HG02642 (cell line): ENCODE measurements around the gene GRK6.
"Not testable (repeated sequence)": the region's sequence is repeated elsewhere in the genome, so short reads cannot be mapped to it uniquely, and the experiment has no call there.

Source experiments
- ATAC-seq: cut with Tn5 transposase; IDR thresholded peaks from one replicate; pipeline ENCODE4 v1.9.1; 2021; ENCODE audit warnings: mild to moderate bottlenecking; ENCODE audit not compliant: unreplicated experiment, poor library complexity

Gene GRK6

DNA sequence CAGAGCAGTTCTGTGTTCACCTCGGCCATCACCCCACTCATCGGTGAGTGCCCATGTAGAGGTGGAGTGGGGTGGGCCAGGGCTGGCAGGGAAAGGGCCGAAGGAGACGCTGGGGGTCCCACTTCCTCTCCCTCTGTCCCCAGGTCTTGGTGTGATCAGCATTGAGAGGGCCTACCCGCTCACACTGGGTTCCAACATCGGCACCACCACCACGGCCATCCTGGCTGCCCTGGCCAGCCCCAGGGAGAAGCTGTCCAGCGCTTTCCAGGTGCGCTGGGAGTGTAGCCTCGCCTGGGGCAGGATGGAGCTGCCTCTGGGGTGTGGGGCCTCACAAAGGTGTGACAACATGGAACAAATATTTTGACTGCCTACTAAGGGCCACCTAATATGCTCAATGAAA, 29.7 kb upstream of the GRK6 start:
- ATAC-seq = no peak

DNA sequence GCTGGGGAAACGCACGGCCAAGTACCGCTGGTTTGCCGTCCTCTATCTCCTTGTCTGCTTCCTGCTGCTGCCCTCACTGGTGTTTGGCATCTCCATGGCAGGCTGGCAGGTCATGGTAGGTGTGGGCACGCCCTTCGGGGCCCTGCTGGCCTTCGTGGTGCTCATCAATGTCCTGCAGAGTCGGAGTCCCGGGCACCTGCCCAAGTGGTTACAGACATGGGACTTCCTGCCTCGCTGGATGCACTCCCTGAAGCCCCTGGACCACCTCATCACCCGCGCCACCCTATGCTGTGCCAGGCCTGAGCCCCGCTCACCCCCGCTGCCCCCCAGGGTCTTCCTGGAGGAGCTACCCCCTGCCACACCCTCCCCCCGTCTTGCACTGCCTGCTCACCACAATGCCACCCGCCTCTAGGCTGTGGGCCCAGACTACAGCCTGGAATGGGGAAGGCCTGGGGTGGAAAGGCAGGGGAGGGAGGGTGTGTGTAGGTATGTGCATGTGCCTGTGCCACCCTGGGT, 28.5 kb upstream of the GRK6 start:
- ATAC-seq = no peak

DNA sequence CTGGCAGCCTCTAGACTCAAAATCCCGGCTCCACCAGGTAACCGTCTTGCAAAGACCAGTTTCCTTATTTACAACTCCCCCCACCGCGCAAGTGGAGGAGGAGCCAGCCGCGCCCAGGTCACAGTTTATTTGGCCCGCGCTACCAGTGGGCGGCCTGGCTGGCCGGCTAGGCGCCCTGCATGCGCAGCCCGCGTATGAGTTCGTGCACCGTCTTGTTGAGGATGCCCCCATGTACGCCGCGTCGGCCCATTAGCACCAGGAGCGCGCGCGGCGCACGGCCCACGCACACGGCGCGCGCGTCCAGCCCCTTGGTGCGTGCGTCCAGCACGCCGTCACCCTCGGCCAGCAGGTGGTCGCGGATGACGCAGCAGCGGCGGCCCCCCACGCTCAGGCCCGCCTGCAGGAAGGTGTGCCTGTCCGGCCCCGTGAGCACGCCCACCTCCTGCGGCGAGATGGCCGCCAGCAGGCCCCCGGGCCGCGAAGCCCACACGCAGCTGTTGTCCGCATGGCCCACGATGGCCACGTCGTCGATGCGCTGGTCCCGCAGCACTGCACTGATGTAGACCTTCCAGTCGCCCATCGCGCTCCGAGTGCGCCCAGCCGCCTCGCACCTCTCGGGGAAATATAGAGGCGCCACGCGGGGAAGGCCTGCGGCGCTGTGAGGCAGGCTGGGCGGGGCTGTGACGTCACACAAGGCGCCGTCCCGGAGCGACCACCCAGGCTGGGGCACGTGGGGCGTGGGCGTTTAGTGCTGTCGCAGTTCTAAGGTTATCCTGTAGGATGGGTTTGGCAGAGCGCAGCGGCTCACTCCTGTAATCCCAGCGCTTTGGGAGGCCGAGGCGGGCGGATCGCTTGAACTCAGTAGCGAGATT, 26.2 kb upstream of the GRK6 start, which contains the start of gene PFN3:
Gene PFN3, minus strand, starts transcription at position 665 of the 872 bp plus-strand sequence. Its CDS starts 85 bp downstream, at position 580.
- no peak for ATAC-seq

DNA sequence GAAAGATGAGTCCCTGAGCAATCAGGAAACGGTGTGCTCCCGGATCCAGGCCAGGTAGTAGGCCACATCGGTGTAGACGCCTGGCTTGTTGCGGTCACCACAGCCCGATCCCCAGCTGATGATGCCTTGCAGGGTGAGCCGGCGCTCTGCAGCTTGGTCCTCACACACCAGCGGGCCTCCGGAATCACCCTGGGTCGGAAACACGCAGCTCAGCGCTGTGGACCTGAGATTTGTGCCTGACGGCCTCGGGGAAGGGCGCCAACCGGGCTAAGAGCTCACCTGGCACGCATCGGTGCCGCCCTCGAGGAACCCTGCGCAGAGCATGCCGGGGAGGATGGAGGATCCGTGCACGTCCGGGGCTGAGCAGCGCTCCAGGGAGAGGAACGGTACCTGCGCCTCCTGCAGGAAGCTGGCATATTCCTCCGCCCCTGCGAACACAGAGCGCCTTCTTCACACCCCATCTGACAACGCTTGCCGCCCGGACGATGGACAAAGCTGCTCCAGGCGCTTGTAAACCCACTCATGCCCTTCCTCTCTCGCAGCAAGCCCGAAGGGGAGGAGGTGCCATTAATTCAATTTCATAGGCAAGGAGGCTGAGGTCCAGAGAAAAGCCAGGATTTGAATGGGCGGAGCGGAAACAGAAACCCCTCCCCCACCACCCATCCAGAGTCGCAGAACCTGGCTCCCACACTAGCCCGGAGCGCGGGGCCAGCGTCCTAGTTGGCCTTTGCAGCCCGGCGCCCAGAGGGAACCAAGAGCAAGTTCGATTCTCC, 24.0 kb upstream of the GRK6 start:
- no peak for ATAC-seq

DNA sequence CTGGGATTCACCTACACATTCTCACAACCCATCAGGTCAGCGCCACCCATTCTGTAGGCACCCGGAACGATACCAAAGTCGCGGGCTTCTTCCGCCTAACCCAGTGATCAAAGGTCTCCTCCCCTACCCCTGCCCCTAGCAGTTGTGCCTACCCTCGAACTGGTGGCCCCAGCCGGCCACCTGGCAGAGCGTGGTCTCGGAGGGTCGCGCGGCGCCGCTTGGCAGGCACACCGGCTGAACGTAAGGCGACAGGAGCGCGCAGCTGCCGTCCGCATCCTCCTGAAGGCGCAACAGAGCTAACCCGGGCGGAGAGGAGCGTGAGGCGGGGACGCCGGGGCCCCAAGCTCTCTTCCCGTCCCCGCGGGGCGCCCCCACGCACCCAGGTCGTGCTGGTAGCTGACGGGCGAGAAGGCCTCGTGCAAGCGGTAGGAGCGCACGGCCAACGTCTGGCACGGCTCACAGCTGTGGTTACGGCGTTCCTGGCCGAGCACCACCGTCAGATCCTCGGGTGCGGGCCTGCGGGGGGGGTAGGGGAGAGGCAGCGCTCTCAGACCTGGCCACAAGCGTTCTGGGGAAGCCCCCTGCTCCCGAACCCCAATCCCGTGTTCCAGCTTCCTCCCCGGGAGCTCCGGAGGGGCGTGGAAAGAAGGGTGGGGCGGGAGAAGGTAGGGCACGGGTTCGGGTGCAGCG, 23.2 kb upstream of the GRK6 start:
- peak; percentile 16 for ATAC-seq

DNA sequence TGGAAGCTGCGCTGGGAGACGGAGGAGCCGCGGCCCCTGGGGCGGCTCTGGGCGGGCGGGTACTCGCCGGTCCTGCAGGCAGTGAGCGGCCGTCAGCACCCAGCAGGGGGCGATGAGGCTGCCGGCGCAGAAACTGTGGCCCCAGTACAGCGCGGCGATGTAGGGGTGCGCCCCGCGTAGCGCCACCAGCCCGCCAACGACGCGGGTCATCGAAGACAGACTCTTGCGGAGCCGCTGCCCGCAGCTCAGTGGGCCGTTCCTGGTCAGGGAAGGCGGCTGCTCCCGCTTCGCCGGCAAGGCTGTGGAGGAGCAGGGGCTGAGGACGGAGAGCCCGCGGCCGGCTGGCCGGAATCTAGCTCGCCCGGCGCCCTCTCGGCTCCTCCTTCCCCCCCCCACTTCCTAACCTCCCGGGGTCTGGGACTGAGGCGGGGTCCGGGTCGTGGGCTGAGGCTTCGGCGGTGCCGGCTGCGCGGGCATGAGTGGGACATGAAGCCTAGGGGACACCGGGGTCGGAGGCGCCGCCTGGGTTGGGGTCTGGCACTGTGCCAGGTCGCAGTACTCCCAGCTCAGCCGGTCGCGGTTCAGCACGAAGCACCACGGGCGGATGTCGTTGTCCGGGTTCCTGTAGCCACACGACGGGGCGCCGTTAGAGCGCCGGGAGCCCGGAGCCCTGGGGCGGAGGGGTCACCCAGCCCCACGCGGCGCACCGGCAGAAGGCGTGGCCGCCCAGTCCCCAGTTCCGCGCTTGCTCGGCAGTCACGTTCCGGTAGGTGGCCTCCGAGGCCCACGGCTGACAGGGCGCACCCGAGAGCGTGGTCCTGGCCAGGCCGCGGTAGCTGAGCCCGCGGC, 22.5 kb upstream of the GRK6 start:
- peak; percentile 82 for ATAC-seq

DNA sequence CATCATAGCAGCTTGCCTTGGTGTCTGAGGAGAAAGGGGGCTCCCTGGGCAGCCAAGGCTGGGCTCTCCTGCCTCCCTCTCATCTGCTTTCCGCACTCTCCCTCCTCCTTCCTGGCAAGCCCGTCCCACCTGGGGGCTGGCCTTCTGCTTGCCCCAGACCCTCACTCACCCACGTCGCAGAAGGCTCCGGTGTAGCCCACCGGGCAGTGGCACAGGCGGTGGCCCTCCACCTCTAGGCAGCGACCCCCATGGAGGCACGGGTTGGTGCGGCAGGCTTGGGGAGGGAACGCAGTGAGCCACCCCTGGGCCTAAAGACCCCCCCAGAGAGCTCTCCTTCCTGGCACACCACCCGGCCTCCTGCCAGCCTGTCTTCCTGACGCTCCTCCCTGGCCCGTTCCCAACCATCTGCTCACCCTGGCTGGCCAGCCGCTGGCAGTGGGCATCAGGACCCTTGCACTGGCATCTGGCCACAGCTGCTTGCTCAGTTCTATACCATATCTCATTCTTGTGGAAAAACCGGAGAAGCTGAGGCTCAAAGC, 21.8 kb upstream of the GRK6 start:
- ATAC-seq = no peak

DNA sequence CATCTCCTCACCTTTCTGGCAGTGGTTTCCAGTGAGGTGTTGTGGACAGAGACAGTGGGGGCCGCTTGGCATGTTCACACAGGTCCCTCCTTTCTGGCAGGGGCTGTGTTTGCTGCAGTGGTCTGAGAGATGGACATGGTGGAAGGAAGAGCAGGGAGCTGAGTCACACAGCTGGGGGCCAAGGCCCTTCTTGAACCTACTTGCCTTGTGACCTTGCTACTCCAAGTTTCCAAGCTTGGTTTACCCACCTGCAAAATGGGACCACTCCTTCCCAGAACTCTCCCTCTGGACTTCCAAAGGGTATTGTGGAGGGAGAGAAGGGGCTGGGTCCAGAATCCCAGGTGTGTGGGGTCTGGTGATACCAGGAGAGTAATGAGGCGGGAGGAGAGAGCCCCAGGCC, 21.2 kb upstream of the GRK6 start:
- ATAC-seq = no peak

DNA sequence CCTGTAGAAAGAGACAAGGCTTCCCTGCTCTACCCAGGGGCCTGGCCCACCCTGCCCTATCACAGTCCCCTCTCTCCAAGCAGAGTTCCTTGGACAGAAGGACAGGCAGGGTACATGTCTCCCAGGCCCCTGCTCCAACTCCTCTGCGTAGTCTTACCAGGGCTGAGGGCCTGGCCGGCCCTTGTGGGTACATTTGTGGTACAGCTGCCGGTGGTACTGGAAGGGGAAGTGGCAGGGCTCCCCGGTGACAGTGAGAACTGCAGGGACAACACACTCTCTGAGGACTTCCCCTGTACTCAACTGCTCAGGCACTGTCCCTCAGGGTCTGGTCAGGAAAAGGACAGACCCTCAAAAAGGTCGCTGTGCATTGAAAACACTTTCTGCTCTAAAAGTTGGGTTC, 20.7 kb upstream of the GRK6 start:
- no peak for ATAC-seq

DNA sequence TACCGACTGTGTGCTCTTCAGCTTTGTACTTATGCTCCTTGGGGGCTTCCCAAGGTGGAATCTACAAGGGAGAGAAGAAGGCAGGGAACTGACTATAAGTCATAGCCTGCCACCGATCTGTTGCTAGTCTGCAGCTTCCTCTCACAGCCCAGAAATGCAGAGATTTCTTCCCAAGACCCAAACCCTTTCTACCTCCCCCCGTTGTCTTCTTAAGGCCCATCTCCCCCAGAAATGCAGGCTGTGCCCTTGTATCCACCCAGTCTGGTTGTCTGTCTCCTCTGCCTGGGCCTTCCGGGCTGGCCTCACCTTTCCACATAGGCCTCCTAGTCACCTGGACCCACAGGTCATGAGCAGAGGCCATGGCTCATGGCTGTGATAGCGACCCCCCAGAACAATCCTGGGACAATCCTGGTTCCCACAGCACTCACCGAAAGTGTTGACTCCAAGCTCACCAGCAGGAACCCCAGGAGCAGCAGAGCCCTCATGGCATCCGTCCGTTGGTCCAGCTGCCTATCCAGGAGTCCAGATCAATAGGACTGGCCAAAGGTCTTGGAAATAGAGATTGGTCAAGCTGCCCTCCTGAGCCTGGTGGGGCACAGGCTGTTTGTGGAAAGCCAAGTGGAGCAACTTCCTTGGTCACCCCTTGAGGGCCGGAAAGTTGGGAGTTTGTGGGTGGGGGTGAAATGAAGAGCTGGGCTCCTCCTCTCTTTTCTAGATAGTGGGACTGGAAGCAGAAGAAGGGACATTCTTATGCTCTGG, 17.3 kb upstream of the GRK6 start, which contains the start of gene F12:
Gene F12, minus strand, starts transcription at position 522 of the 759 bp plus-strand sequence. Its CDS starts 37 bp downstream, at position 485.
- ATAC-seq = no peak

DNA sequence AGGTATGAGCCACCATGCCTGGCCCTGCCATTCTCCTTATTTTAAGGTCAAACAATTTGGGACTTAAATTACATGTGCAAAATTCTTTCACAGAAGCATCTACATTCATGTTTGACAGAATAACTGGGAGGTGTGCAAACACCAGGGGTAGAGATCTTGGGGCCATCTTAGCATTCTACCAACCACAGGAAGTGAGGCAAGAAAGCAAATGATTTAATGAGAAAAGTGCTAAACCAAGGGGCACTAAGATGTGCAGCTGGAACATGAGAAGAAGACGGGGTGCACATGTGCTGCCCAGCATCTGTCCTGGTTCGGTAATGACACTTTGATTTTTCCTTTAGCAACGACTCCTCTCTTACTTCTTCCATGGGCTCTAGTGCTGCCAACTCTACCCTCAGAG, 15.9 kb upstream of the GRK6 start:
- ATAC-seq = no peak

DNA sequence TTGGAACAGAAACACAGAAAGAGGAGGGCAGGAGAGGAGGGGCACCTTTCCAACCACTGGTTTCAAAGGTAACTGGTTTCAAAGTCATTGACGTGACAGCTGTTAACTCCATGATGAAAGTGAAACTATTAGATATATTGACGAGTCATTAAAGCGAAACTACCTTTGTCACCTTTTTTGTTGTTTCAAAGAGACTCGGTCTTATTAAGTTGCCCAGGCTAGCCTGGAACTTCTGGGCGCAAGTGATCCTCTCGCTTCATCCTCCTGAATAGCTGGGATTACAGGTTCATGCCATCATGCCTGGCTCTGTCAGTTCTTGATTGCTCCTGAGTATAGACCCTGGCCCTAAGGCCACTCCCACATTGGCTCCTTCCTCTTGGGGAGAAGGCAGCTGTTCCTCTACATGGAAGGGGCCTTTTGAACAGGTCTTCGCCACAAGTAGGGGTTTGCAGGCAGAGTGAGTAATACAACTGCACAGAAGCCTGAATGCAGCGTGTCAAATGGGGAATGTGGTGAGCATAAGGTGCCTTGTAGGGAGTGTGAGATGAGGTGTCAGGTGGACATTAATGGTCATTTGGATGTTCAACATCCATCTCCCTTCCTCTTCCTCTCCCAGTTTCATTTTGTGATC, 13.8 kb upstream of the GRK6 start:
- peak; percentile 55 for ATAC-seq

DNA sequence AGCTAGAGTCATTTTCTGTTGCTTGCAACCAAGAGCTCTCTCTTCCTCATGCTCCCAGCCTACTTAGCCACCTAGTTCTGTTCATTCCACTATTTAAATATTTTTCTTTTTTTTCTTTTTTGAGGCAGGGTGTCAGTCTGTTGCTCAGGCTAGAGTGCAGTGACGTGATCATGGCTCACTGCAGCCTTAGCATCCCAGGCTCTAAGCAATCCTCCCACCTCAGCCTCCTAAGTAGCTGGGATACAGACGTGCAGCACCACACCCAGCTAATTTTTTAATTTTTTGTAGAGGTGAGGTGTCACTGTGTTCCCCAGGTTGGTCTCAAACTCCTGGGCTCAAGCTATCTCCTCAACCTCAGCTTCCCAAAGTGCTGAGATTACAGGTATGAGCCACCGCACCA, 12.0 kb upstream of the GRK6 start:
- no peak for ATAC-seq

DNA sequence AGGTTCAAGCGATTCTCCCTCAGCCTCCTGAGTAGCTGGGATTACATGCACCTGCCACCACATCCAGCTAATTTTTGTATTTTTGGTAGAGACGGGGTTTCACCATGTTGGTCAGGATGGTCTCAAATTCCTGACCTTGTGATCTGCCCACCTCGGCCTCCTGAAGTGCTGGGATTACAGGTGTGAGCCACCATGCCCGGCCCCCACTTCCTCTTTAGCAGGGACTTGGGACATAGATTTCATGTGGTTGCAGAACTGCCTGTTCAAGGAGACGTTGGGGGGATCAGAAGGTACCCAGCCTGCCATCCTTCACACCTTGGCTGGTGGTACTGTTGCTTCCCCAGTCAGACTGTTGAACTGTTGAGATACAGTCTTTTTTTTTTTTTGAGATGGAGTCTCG, 9.4 kb upstream of the GRK6 start:
- ATAC-seq = not testable (repeated sequence)

DNA sequence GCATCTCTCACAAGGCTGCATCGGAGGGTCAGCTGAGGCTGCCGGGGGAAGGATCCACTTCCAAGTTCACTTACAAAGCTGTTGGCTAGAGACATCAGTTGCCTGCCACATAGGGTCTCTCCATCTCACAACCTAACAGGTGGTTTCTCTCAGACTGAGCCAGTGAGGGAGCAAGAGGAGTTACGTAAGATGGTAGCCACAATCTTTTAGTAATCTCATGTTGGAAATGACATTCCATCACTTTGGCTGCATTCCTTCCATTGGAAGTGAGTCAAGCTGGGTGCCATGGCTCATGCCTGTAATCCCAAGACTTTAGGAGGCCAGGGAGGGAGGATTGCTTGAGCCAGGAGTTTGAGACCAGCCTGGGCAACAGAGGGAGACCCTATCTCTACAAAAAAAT, 7.4 kb upstream of the GRK6 start:
- ATAC-seq = no peak

DNA sequence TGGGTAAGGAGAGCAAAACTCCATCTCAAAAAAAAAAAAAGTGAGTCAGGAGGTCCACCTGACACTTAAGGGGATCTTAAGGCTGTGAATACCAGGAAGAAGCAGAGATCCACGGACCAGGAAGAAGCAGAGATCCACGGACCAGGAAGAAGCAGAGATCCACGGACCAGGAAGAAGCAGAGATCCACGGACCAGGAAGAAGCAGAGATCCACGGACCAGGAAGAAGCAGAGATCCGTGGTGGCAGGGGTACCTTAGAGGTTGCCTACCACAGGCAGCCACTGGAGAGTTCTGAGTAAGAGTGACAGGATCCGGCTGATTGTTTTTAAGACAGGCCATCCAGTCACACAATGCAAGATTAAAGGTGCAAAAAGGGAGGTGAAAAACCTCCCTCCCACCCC, 6.0 kb upstream of the GRK6 start:
- not testable (repeated sequence) for ATAC-seq

DNA sequence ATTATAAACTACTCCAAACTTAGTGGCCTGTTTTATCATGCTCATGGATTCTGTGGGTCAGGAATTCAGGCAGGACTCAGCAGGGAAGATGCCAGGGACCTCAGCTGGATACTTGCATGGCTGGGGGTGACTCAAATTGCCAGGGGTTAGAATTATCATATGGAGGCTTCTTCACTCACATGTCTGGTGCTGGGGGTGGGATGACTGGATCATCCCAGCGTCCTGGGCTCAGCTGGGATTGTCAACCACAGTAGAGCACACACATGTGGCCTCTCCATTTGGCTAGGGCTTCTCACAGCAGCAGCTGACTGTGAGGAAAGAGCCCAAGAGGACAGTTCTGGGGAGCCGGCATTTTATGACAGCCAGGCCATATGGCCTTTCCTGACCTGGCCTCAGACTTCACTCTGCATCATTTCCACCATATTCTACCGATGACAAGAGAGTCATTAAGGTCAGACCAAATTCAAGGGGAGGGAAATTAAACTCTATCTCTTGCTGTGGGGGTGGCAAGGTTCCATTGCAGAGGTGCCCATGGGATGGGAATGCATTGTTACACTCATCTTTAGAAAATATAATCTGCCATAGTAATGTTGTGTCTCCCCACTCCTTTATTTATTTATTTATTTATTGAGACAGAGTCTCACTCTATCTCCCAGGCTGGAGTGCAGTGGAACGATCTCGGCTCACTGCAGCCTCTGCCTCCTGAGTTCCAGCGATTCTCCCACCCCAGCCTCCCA, 5.2 kb upstream of the GRK6 start:
- no peak for ATAC-seq

DNA sequence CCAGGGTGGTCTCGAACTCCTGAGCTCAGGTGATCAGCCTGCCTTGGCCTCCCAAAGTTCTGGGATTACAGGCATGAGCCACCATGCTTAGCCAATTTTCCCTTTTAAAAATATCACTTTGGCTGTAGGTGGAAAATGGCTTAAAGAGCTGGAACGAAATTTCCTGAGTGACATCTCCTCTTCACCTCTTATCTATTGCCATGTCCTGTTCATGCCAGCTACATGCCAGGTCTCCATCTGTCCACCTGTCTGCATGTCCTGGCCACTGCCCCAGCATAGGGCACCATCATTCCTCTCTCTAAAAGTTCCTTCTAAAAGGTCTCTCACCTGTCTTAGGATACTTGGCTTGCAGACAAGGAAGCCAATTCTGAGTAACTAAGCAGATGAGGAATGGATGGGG, 2.8 kb upstream of the GRK6 start:
- no peak for ATAC-seq
